Keratinocyte (primary cell): ENCODE measurements around the gene STIM1. TPM values are rescaled to one million over a fixed set of nuclear protein-coding genes. Genes with fewer than 3 reads are reported as not detected.

ENCODE experiments used
- DNase-seq: peaks from one replicate; pipeline ENCODE4 v3.0.0-alpha.2; 2011; ENCODE audit warnings: low read depth, missing footprints, low spot score
- FAIRE-seq: peaks from 2 replicates; lab custom pipeline; 2011; peaks lifted over from hg19 to GRCh38; lab: Jason Lieb, UNC
- H2AFZ ChIP-seq: 2 replicates; pipeline ENCODE4 v1.6.0; 2012; ENCODE audit warnings: low read length, control low read depth, inconsistent platforms; ENCODE audit not compliant: control insufficient read depth
- H3K27ac ChIP-seq: 2 replicates; pipeline ENCODE4 v1.5.1; 2011; ENCODE audit warnings: low read length; ENCODE audit not compliant: control insufficient read depth, insufficient read depth
- H3K27me3 ChIP-seq: 3 replicates; pipeline ENCODE4 v1.6.0; 2011; ENCODE audit warnings: low read length; ENCODE audit not compliant: control insufficient read depth, insufficient read depth; ENCODE audit errors: extremely low read depth
- H3K36me3 ChIP-seq, 2 experiments: 2 replicates in 1 of 2; 3 replicates in 1 of 2; pipeline ENCODE4 v1.5.1; 2011; ENCODE audit warnings: low read length in 2 of 2, mild to moderate bottlenecking in 1 of 2; ENCODE audit not compliant: control insufficient read depth in 2 of 2, insufficient read depth in 2 of 2; ENCODE audit errors: extremely low read depth in 1 of 2
- H3K4me1 ChIP-seq: 3 replicates; pipeline ENCODE4 v1.5.1; 2011; ENCODE audit warnings: low read length; ENCODE audit not compliant: control insufficient read depth, insufficient read depth; ENCODE audit errors: extremely low read depth
- H3K4me2 ChIP-seq: 3 replicates; pipeline ENCODE4 v1.6.0; 2011; ENCODE audit warnings: low read depth, low read length; ENCODE audit not compliant: control insufficient read depth, insufficient read depth; ENCODE audit errors: extremely low read depth
- H3K4me3 ChIP-seq, 3 experiments: fragments of 200-600 bp in 1 of 3; sonication (generic) in 1 of 3; 2 replicates in 2 of 3; 3 replicates in 1 of 3; pipeline ENCODE4 v1.5.1; 2011 to 2016; ENCODE audit warnings: low read length in 3 of 3, mild to moderate bottlenecking in 3 of 3, control low read depth in 2 of 3, inconsistent platforms in 1 of 3, low read depth in 1 of 3, mixed read lengths in 1 of 3, mixed run types in 1 of 3, moderate library complexity in 1 of 3; ENCODE audit not compliant: control insufficient read depth in 2 of 3, insufficient read depth in 2 of 3; ENCODE audit errors: extremely low read depth in 1 of 3
- H3K79me2 ChIP-seq: 2 replicates; pipeline ENCODE4 v1.6.0; 2012; ENCODE audit warnings: low read length; ENCODE audit not compliant: control insufficient read depth, insufficient read depth
- H3K9ac ChIP-seq: 3 replicates; pipeline ENCODE4 v1.6.0; 2011; ENCODE audit warnings: low read length; ENCODE audit not compliant: control insufficient read depth, insufficient read depth; ENCODE audit errors: extremely low read depth
- H3K9me1 ChIP-seq: 3 replicates; pipeline ENCODE4 v1.6.0; 2011; ENCODE audit warnings: low read length; ENCODE audit not compliant: control insufficient read depth, insufficient read depth; ENCODE audit errors: extremely low read depth
- H3K9me3 ChIP-seq: 2 replicates; pipeline ENCODE4 v1.5.1; 2012; ENCODE audit warnings: low read depth, low read length; ENCODE audit not compliant: control insufficient read depth
- H4K20me1 ChIP-seq: 3 replicates; pipeline ENCODE4 v1.6.0; 2011; ENCODE audit warnings: low read length; ENCODE audit not compliant: control insufficient read depth, insufficient read depth; ENCODE audit errors: extremely low read depth
- EZH2 ChIP-seq: IDR thresholded peaks from one replicate; pipeline ENCODE4 v1.6.1; 2012; ENCODE audit warnings: inconsistent platforms, mild to moderate bottlenecking, low read length, moderate library complexity
- dilution Hi-C: fragments of 300-500 bp; cut with MboI; formaldehyde crosslinking; loops from one replicate; pipeline ENCODE4 v1.7.0; 2020; ENCODE audit warnings: low sequenced_read_pairs; ENCODE audit not compliant: extremely low pct_ligation_motif_present
- polyA plus RNA-seq, 5 experiments: library from polyadenylated mRNA; depleted of rRNA in 3 of 5; stranded (reverse) in 3 of 5; stranded (forward) in 1 of 5; unstranded in 1 of 5; fragments of >200 nt; gene quantifications; 1 replicate in 1 of 5; 2 replicates in 3 of 5; 3 replicates in 1 of 5; pipeline versions ENCODE4 v1.2.1 to v1.2.3, GENCODE V29; 2011 to 2012; ENCODE audit warnings: missing spikeins in 2 of 5, low read depth in 1 of 5, low replicate concordance in 1 of 5
- TF ChIP-seq, protein P1 (sequence below), 3 experiments: IDR thresholded peaks in 1 of 3; conservative IDR thresholded peaks in 1 of 3; optimal IDR thresholded peaks in 1 of 3; 2 replicates in 2 of 3; 3 replicates in 1 of 3; pipeline versions ENCODE3 to v1.5.1; 2011; ENCODE audit warnings: low read length in 3 of 3, mild to moderate bottlenecking in 3 of 3, moderate library complexity in 2 of 3, control low read depth in 1 of 3, inconsistent platforms in 1 of 3; ENCODE audit not compliant: insufficient read depth in 2 of 3; ENCODE audit errors: extremely low read depth in 1 of 3

Gene STIM1
- polyA plus RNA-seq, 1 donor (not counting 4 experiments of a cell fraction or from before 2014, with no cell fraction given) = 23.7 TPM

DNA sequence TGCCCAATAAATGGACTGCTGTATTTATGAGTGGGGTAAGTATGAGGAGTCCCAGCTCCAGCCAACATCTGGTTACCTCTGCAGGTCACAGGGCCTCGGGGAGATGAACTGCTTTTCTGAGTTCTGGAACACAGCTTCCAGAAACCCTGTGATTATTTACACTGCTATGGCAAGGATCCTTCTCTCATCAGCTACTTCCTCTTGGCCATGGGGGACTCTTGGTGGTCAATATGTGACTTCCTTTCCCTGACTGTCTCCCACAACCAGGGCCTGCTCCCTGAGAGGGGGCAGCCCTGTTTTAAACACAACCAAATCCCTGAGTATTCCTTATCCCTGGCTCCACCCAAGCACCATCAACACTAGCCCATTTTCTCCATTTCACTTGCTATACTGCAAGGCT, 24.7 kb upstream of the STIM1 start:
- Histone ChIP-seq H3K27ac (no peak overlapping the region), H3K36me3 (peaks cover 31 to 37% of the 10 kb centered on the region in 2 experiments), H3K4me2 (no peak overlapping the region), H3K9me1 (peaks cover 5% of the 10 kb centered on the region), H3K79me2 (peaks cover 70% of the 10 kb centered on the region), H3K27me3 (no peaks in the 10 kb centered on the region), H2AFZ (no peak overlapping the region), H3K9ac (no peak overlapping the region), H3K4me3 (no peak overlapping the region), H3K4me1 (peaks cover 12% of the 10 kb centered on the region), H4K20me1 (peaks cover 2% of the 10 kb centered on the region), H3K9me3 (no peaks in the 10 kb centered on the region)
- DNase-seq = no peak
- no peak for FAIRE-seq
- TF ChIP-seq, protein P1, sequence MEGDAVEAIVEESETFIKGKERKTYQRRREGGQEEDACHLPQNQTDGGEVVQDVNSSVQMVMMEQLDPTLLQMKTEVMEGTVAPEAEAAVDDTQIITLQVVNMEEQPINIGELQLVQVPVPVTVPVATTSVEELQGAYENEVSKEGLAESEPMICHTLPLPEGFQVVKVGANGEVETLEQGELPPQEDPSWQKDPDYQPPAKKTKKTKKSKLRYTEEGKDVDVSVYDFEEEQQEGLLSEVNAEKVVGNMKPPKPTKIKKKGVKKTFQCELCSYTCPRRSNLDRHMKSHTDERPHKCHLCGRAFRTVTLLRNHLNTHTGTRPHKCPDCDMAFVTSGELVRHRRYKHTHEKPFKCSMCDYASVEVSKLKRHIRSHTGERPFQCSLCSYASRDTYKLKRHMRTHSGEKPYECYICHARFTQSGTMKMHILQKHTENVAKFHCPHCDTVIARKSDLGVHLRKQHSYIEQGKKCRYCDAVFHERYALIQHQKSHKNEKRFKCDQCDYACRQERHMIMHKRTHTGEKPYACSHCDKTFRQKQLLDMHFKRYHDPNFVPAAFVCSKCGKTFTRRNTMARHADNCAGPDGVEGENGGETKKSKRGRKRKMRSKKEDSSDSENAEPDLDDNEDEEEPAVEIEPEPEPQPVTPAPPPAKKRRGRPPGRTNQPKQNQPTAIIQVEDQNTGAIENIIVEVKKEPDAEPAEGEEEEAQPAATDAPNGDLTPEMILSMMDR (optimal IDR thresholded peaks at IDR 0.05 in 1 of 3, IDR thresholded peaks at IDR 0.05 in 1 of 3, conservative IDR thresholded peaks at IDR 0.05 in 1 of 3; ENCODE audit: extremely low read depth in 1 of 3, insufficient read depth in 2 of 3, low read length in 3 of 3) = no peak
- TF ChIP-seq EZH2 = no peak
- dilution Hi-C loops = no loop called here

DNA sequence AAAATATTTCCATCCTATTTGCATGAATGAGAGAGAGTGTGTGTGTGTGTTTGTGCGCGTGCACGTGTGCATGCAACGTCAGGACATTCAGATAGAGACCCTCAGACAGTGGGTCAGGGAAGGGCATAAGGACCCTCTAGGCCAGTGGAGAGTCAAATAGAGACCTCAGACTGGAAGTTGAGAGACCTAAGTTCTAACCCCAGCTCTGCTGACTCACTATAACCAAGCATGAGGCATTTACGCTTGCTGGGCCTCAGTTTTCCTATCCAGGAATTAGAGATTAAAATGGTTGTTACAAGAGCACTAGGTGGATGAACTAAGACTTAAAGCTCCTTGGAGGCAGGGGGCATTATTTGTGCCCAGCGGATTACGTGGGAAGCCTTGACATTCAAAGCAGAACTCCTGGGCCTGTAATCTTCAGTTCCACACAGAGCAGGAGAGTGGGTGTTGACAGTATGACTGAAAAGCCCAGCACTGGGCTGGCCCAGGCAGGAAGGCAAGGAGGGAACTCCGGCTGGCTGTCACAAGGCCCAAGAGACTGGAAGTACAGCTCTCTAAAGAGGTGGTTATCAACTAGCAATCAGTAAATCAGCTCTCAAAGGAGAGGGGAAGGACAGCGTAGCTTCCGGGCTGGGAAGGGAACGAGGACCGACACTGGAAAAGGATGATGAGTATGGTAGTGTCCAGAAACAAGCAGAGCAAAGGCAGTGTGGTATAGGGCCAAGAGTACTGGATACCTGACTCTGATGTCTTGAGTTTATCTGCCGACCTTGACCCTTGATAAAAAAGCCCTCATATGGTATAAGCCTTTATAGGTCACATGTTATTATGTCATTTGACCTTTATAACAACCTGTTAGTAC, 23.9 kb upstream of the STIM1 start:
- H3K4me3 ChIP-seq = no peak overlapping the region
- no peaks in the 10 kb centered on the region for H3K27me3 ChIP-seq
- peaks cover 29 to 32% of the 10 kb centered on the region in 2 experiments for H3K36me3 ChIP-seq
- H3K9me3 ChIP-seq = no peaks in the 10 kb centered on the region
- H2AFZ ChIP-seq = no peak overlapping the region
- no peak overlapping the region for H3K4me2 ChIP-seq
- H3K27ac ChIP-seq = no peak overlapping the region
- no peak for DNase-seq
- TF ChIP-seq EZH2 = no peak
- TF ChIP-seq, protein P1 (optimal IDR thresholded peaks at IDR 0.05 in 1 of 3, IDR thresholded peaks at IDR 0.05 in 1 of 3, conservative IDR thresholded peaks at IDR 0.05 in 1 of 3; ENCODE audit: extremely low read depth in 1 of 3, insufficient read depth in 2 of 3, low read length in 3 of 3) = no peak
- peaks cover 5% of the 10 kb centered on the region for H3K9me1 ChIP-seq
- FAIRE-seq = no peak
- H3K4me1 ChIP-seq = peaks cover 13% of the 10 kb centered on the region
- no peak overlapping the region for H3K9ac ChIP-seq
- dilution Hi-C loops = no loop called here
- H3K79me2 ChIP-seq = peaks cover 77% of the 10 kb centered on the region
- peaks cover 2% of the 10 kb centered on the region for H4K20me1 ChIP-seq
